RWPE1 (cell line): ENCODE measurements around the gene C16orf54.
"Not testable (repeated sequence)": the region's sequence is repeated elsewhere in the genome, so short reads cannot be mapped to it uniquely, and the experiment has no call there.

ENCODE experiments used
- CTCF ChIA-PET: fragments of 350-600 bp; sonication (Branson Sonifier 250); formaldehyde crosslinking; extraction: SDS; loops from one replicate; lab custom pipeline; 2021; lab: Yijun Ruan, JAX
- POLR2A ChIA-PET: fragments of 400-600 bp; formaldehyde crosslinking; extraction: SDS; loops from one replicate; lab custom pipeline; 2020; ENCODE audit warnings: antibody characterized with exemption; ENCODE audit not compliant: low non-redundant PET; lab: Yijun Ruan, JAX
- DNase-seq: peaks from one replicate; pipeline ENCODE4 v3.0.0; 2012; ENCODE audit warnings: low spot score
- H3K27ac ChIP-seq: fragments of 450-650 bp; 2 replicates; pipeline ENCODE4 v1.5.1; 2017
- TF ChIP-seq, protein P1 (sequence below): fragments of 450-650 bp; conservative IDR thresholded peaks from 2 replicates; pipeline ENCODE4 v1.5.1; 2017; ENCODE audit warnings: low read depth, mild to moderate bottlenecking

The C16orf54 gene

DNA sequence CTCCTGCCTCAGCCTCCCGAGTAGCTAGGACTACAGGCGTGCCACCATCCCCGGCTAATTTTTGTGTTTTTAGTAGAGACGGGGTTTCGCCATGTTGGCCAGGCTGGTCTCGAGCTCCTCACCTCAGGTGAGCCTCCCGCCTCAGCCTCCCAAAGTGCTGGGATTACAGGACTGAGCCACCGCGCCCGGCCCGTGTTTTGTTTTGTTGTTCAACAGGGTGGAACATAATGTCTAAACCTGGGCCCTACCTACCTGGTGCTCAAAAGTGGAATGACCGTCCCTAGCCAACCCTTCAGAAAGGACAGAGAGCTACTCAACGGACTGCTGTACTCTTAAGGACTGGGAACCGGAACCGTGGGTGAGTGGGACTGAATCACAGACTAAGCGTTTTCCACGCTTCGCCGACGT lies 44.0 kb upstream of the C16orf54 start:
- DNase-seq = no peak
- peak overlapping the region; percentile 87 for H3K27ac ChIP-seq
- CTCF ChIA-PET = interaction anchor here (0.6 to 1.5 kb wide), 7 partner anchors 8 to 60 kb away, joined by 3 to 8 read pairs (median 4); partner anchors contain the start of gene PAGR1
- POLR2A ChIA-PET = interaction anchor here (0.8 to 1.6 kb wide), 3 partner anchors 11 to 27 kb away, joined by 3 to 5 read pairs (median 3); no protein-coding TSS in a partner anchor
- TF ChIP-seq, protein P1, sequence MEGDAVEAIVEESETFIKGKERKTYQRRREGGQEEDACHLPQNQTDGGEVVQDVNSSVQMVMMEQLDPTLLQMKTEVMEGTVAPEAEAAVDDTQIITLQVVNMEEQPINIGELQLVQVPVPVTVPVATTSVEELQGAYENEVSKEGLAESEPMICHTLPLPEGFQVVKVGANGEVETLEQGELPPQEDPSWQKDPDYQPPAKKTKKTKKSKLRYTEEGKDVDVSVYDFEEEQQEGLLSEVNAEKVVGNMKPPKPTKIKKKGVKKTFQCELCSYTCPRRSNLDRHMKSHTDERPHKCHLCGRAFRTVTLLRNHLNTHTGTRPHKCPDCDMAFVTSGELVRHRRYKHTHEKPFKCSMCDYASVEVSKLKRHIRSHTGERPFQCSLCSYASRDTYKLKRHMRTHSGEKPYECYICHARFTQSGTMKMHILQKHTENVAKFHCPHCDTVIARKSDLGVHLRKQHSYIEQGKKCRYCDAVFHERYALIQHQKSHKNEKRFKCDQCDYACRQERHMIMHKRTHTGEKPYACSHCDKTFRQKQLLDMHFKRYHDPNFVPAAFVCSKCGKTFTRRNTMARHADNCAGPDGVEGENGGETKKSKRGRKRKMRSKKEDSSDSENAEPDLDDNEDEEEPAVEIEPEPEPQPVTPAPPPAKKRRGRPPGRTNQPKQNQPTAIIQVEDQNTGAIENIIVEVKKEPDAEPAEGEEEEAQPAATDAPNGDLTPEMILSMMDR = no peak

DNA sequence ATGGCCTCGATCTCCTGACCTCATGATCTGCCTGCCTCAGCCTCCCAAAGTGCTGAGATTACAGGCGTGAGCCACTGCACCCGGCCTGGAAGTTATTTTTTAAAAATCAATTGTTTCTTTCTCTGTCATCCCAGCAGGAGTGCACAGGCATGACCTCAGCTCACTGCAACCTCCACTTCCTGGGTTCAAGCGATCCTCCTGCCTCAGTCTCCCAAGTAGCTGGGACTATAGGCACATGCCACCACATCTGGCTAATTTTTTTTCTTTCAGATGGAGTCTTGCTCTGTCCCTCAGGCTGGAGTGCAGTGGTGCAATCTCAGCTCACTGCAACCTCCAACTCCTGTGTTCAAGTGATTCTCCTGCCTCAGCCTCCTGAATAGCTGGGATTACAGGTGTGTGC lies 41.4 kb upstream of the C16orf54 start:
- H3K27ac ChIP-seq, CTCF ChIA-PET, DNase-seq: not testable (repeated sequence)
- POLR2A ChIA-PET = interaction anchor here (0.6 kb wide), 1 partner anchor 387 kb away, joined by 3 read pairs; no protein-coding TSS in a partner anchor

DNA sequence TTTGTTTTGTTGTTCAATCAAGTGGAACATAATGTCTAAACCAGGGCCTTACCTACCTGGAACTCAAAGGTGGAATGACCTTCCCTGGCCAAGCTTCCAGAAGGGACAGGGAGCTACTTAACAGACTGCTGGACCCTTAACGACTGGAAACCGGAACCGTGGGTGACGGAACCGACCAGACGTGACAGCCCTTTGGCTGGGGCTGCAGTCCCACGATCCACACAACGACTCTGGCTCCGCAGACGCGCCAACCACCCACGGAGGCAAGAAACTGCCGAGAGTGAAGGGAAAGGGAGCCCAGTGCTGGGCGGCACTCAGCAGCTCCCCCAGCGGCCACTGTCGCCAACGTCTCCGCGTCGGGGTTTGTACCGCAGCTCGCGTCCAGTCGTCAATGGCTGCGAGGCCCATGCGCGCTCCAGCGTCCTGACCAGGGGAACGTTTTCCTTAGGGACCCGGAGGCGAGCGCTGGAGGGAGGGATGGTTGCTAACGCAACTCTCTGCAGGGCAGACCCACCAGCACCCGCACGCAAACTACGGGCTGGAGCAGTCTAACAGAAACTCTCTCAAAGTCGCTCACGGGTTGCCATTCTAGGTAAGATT lies 39.2 kb upstream of the C16orf54 start:
- H3K27ac ChIP-seq = no peak overlapping the region
- no peak for DNase-seq
- TF ChIP-seq, protein P1 = peak; percentile 33
- ChIA-PET CTCF (interaction anchor here (0.6 to 1.5 kb wide), 4 partner anchors 8 to 275 kb away, joined by 3 to 4 read pairs (median 3); no protein-coding TSS in a partner anchor), POLR2A (no interaction called here)

DNA sequence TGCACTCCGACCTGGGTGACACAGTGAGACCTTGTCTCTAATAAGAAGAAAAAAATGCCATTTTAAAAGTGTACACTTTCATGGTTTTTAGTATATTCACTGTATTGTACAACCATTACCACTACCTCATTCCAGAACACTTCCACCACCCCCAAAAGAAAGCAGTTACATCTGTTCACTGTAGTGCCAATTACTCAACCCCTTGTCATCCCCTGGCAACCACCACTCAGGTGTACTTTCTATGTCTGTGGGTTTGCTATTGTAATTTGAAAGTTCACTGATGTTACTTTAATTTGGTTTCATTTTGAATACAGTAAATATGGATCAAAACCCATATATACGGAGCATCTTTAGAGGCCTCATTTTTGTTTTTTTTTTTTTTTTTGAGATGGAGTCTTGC lies 38.4 kb upstream of the C16orf54 start:
- ChIA-PET POLR2A (no interaction called here), CTCF (interaction anchor here (0.6 to 1.5 kb wide), 2 partner anchors 9 to 14 kb away, joined by 3 read pairs; no protein-coding TSS in a partner anchor)
- peak; percentile 57 for DNase-seq
- TF ChIP-seq, protein P1 = no peak
- no peak overlapping the region for H3K27ac ChIP-seq

DNA sequence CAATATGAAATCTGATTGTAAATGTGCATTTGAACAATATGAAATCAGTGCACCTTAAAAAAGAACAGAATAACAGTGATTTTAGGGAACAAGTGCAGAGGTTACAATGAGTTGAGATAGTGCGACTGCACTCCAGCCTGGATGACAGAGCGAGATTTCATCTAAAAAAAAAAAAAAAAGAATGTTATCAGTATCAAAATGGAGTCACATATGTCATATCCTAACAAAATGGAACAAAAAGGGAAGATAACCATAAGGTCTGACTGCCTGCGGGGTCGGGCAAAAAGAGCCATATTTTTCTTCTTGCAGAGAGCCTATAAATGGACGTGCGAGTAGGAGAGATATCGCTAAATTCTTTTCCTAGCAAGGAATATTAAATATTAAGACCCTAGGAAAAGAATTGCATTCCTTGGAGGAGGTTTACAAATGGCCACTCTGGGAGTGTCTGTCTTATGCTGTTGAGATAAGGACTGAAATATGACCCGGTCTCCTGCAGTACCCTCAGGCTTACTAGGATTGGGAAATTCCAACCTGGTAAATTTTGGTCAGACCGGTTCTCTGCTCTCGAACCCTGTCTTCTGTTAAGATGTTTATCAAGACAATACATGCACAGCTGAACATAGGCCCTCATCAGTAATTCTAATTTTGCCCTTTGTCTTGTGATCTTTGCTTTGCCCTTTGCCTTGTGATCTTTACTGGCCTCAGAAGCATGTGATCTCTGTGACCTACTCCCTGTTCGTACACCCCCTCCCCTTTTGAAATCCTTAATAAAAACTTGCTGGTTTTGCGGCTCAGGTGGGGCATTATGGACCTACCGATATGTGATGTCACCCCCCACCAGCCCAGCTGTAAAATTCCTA lies 37.5 kb upstream of the C16orf54 start:
- H3K27ac ChIP-seq, POLR2A ChIA-PET, CTCF ChIA-PET, DNase-seq: not testable (repeated sequence)

DNA sequence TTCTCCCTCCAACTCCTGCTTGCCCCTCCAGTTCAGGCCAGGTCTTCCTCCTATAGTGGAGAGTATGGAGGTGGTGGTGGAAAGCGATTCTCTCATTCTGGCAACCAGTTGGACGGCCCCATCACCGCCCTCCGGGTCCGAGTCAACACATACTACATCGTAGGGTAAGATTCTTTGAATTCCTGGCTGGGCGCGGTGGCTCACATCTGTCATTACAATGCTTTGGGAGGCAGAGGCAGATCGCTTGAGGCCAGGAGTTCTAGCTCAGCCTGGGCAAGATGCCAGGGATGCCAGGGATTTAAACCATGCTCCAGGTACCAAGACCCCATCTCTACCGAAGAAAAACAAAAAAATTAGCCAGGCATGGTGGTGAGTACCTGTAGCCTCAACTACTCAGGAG lies 33.7 kb upstream of the C16orf54 start:
- peak; percentile 52 for DNase-seq
- CTCF ChIA-PET = no interaction called here
- POLR2A ChIA-PET = no interaction called here

More for the DNA sequence above, 33.7 kb upstream of the C16orf54 start:
- TF ChIP-seq, protein P1 = no peak
- no peak overlapping the region for H3K27ac ChIP-seq
